SU-DHL-6 (cell line): ENCODE results near the gene GH2.

Experiments used
- H2AFZ ChIP-seq: fragments of 200-600 bp; sonication (generic); 2 replicates; pipeline ENCODE4 v1.6.1; 2014; ENCODE audit warnings: low read depth, mild to moderate bottlenecking, moderate library complexity, mixed read lengths, antibody characterized with exemption, low read length; ENCODE audit not compliant: severe bottlenecking
- H3F3A ChIP-seq: fragments of 200-600 bp; shearing (Covaris generic); 2 replicates; pipeline ENCODE4 v1.6.0; 2016; ENCODE audit warnings: antibody characterized with exemption, mild to moderate bottlenecking; ENCODE audit not compliant: insufficient read depth
- H3K27ac ChIP-seq: fragments of 200-600 bp; sonication (generic); 2 replicates; pipeline ENCODE4 v1.5.1; 2016; ENCODE audit warnings: low read depth, mild to moderate bottlenecking, low read length, moderate library complexity, mixed read lengths
- H3K27me3 ChIP-seq: fragments of 200-600 bp; sonication (generic), shearing (Covaris generic); 2 replicates; pipeline ENCODE4 v1.6.0; 2014; ENCODE audit warnings: mild to moderate bottlenecking, low read length
- H3K36me3 ChIP-seq: fragments of 200-600 bp; sonication (generic); 2 replicates; pipeline ENCODE4 v1.6.1; 2014; ENCODE audit warnings: mild to moderate bottlenecking, low read length, mixed read lengths
- H3K4me2 ChIP-seq: fragments of 300-600, 200-600 bp; shearing (Covaris generic), sonication (generic); 2 replicates; pipeline ENCODE4 v1.6.0; 2014; ENCODE audit warnings: low read length, low read depth, mild to moderate bottlenecking; ENCODE audit not compliant: poor library complexity, severe bottlenecking
- H3K4me3 ChIP-seq: fragments of 200-600 bp; sonication (generic); 2 replicates; pipeline ENCODE4 v1.5.1; 2014; ENCODE audit warnings: antibody characterized with exemption, low read length, mild to moderate bottlenecking, mixed read lengths; ENCODE audit not compliant: insufficient read depth, poor library complexity, severe bottlenecking
- H3K79me2 ChIP-seq: fragments of 200-600 bp; sonication (generic); 2 replicates; pipeline ENCODE4 v1.6.1; 2014; ENCODE audit warnings: mild to moderate bottlenecking, low read length, moderate library complexity; ENCODE audit not compliant: insufficient read depth
- H3K9ac ChIP-seq: fragments of 200-600 bp; sonication (generic); 2 replicates; pipeline ENCODE4 v1.7.0; 2014; ENCODE audit warnings: mild to moderate bottlenecking, low read length
- H3K9me2 ChIP-seq: fragments of 200-600 bp; sonication (generic); replicated peaks from 2 replicates; pipeline ENCODE4 v1.6.1; 2014; ENCODE audit warnings: low read length; ENCODE audit not compliant: insufficient read depth
- H3K9me3 ChIP-seq: fragments of 200-600 bp; sonication (generic); 2 replicates; pipeline ENCODE4 v1.6.1; 2014; ENCODE audit warnings: low read length, mixed read lengths; ENCODE audit not compliant: insufficient read depth
- H4K20me1 ChIP-seq: fragments of 200-600 bp; sonication (generic); 2 replicates; pipeline ENCODE4 v1.6.1; 2014; ENCODE audit warnings: low read depth, mild to moderate bottlenecking, antibody characterized with exemption, low read length, moderate library complexity, mixed read lengths
- EZH2phosphoT487 ChIP-seq: fragments of 200-600 bp; sonication (generic), shearing (Covaris generic); conservative IDR thresholded peaks from 2 replicates; pipeline ENCODE4 v1.6.1; 2018; ENCODE audit warnings: mild to moderate bottlenecking, antibody characterized with exemption, low read length, moderate library complexity, mixed read lengths
- TF ChIP-seq, protein P1 (sequence below): fragments of 200-600 bp; sonication (generic); IDR thresholded peaks from one replicate; pipeline ENCODE4 v1.5.1; 2017; ENCODE audit warnings: antibody characterized with exemption, mild to moderate bottlenecking, low read length, moderate library complexity; ENCODE audit not compliant: insufficient read depth, poor library complexity, severe bottlenecking

GH2 gene

DNA sequence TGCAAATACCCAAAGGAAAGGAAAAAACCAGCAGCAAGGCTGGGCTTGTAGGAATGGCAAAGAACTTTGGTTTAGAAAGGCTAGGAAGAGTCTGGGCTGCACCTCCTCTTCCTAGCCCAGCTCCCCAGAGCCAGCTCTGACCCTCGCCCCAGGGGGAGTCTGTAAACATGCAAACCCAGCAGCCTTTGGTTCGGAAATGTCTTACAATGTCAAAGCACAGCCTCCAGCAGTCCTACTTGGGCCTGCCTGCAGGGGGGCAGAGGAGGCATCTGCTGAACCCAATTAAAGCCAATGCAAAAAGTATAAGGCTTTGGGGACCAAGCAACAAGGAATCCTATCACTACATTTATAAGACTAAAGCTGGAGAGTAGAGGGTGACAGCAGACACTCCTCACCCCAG, 49.3 kb downstream of the GH2 start:
- Histone ChIP-seq H2AFZ (no peak overlapping the region), H3K4me3 (no peak overlapping the region), H3K9ac (no peak overlapping the region), H3K9me2 (no peaks in the 10 kb centered on the region), H3K79me2 (peaks cover 38% of the 10 kb centered on the region), H3K36me3 (0 out of 2 replicates have a peak, but pooled peaks cover 3% of the 10 kb centered on the region), H3K9me3 (no peaks in the 10 kb centered on the region), H3K4me2 (no peak overlapping the region), H4K20me1 (no peaks in the 10 kb centered on the region), H3K27me3 (no peaks in the 10 kb centered on the region), H3F3A (0 out of 2 replicates have a peak, but pooled peaks cover 4% of the 10 kb centered on the region), H3K27ac (no peak overlapping the region)
- TF ChIP-seq, protein P1, sequence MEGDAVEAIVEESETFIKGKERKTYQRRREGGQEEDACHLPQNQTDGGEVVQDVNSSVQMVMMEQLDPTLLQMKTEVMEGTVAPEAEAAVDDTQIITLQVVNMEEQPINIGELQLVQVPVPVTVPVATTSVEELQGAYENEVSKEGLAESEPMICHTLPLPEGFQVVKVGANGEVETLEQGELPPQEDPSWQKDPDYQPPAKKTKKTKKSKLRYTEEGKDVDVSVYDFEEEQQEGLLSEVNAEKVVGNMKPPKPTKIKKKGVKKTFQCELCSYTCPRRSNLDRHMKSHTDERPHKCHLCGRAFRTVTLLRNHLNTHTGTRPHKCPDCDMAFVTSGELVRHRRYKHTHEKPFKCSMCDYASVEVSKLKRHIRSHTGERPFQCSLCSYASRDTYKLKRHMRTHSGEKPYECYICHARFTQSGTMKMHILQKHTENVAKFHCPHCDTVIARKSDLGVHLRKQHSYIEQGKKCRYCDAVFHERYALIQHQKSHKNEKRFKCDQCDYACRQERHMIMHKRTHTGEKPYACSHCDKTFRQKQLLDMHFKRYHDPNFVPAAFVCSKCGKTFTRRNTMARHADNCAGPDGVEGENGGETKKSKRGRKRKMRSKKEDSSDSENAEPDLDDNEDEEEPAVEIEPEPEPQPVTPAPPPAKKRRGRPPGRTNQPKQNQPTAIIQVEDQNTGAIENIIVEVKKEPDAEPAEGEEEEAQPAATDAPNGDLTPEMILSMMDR = no peak
- no peak for TF ChIP-seq EZH2phosphoT487

DNA sequence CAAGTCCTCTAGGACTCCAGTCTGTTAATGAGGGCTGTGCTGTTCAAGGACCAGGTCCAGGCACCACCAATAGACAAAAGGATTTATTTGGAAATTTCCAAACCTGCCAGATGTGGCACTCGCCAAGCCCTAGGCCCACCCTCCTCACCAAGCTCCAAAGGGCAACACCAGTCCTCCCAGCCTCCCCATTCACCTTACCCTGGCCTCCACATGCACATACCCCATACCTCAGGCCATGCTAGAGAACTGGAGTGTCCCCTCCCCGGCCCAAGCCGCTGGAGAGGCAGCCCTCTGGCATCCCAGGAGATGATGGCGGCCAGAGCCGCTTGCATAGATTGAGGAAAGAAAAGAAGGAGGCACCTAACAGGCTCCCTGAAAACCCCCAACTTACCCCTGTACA, 49.7 kb downstream of the GH2 start:
- no peak overlapping the region for H3K4me3 ChIP-seq
- H3K4me2 ChIP-seq = no peak overlapping the region
- no peak overlapping the region for H3K27ac ChIP-seq
- no peaks in the 10 kb centered on the region for H3K9me3 ChIP-seq
- 0 out of 2 replicates have a peak, but pooled peaks cover 3% of the 10 kb centered on the region for H3K36me3 ChIP-seq
- no peaks in the 10 kb centered on the region for H3K9me2 ChIP-seq
- H3F3A ChIP-seq = 0 out of 2 replicates have a peak, but pooled peaks cover 4% of the 10 kb centered on the region
- TF ChIP-seq EZH2phosphoT487 = no peak
- TF ChIP-seq, protein P1 = no peak
- H3K9ac ChIP-seq = no peak overlapping the region
- H3K79me2 ChIP-seq = peaks cover 36% of the 10 kb centered on the region
- H3K27me3 ChIP-seq = no peaks in the 10 kb centered on the region
- no peak overlapping the region for H2AFZ ChIP-seq
- H4K20me1 ChIP-seq = no peaks in the 10 kb centered on the region

GRCh38 chr17:63831505-63831904, 50.2 kb downstream of the GH2 start:
- Histone ChIP-seq H3K4me2 (no peak overlapping the region), H3F3A (0 out of 2 replicates have a peak, but pooled peaks cover 4% of the 10 kb centered on the region), H3K4me3 (no peak overlapping the region), H3K9ac (no peak overlapping the region), H3K27ac (no peak overlapping the region), H3K36me3 (0 out of 2 replicates have a peak, but pooled peaks cover 3% of the 10 kb centered on the region), H3K27me3 (no peaks in the 10 kb centered on the region), H3K9me2 (no peaks in the 10 kb centered on the region), H3K79me2 (peaks cover 35% of the 10 kb centered on the region), H4K20me1 (no peaks in the 10 kb centered on the region), H2AFZ (no peak overlapping the region), H3K9me3 (no peaks in the 10 kb centered on the region)
- TF ChIP-seq EZH2phosphoT487 = no peak
- TF ChIP-seq, protein P1 = no peak
